H9 (cell line): Measurements from ENCODE around the gene ZFP36. TPM values are rescaled to one million over a fixed set of nuclear protein-coding genes. Genes with fewer than 3 reads are reported as not detected.

Source experiments
- DNase-seq: peaks from one replicate; pipeline ENCODE4 v3.0.0-alpha.2; 2017
- H2AFZ ChIP-seq: one replicate; pipeline ENCODE4 v1.6.1; 2013; ENCODE audit warnings: mild to moderate bottlenecking, low read length, control low read depth, moderate library complexity
- H2AK5ac ChIP-seq: 2 replicates; pipeline ENCODE4 v1.6.1; 2013; ENCODE audit warnings: low read length, control low read depth, mixed read lengths; ENCODE audit not compliant: insufficient read length
- H2BK120ac ChIP-seq: one replicate; pipeline ENCODE4 v1.6.1; 2013; ENCODE audit warnings: low read depth, mild to moderate bottlenecking, low read length, control low read depth, inconsistent platforms; ENCODE audit not compliant: poor library complexity, severe bottlenecking
- H2BK12ac ChIP-seq: 2 replicates; pipeline ENCODE4 v1.6.1; 2013; ENCODE audit warnings: low read length, control low read depth, mixed read lengths, low read depth; ENCODE audit not compliant: insufficient read length
- H2BK15ac ChIP-seq: 2 replicates; pipeline ENCODE4 v1.6.1; 2013; ENCODE audit warnings: low read depth, low read length, control low read depth
- H2BK20ac ChIP-seq: one replicate; pipeline ENCODE4 v1.6.1; 2013; ENCODE audit warnings: low read depth, mild to moderate bottlenecking, low read length, control low read depth, inconsistent platforms; ENCODE audit not compliant: poor library complexity, severe bottlenecking
- H2BK5ac ChIP-seq: 2 replicates; pipeline ENCODE4 v1.6.1; 2013; ENCODE audit warnings: low read length, control low read depth, mixed read lengths; ENCODE audit not compliant: insufficient read length
- H3K14ac ChIP-seq: 2 replicates; pipeline ENCODE4 v1.6.1; 2013; ENCODE audit warnings: low read length, control low read depth; ENCODE audit not compliant: insufficient read depth
- H3K18ac ChIP-seq: 2 replicates; pipeline ENCODE4 v1.6.1; 2013; ENCODE audit warnings: low read depth, mild to moderate bottlenecking, mixed read lengths, low read length, control low read depth; ENCODE audit not compliant: insufficient read length
- H3K23ac ChIP-seq: 2 replicates; pipeline ENCODE4 v1.6.1; 2013; ENCODE audit warnings: low read length, control low read depth, mixed read lengths, low read depth; ENCODE audit not compliant: insufficient read length
- H3K23me2 ChIP-seq: 2 replicates; pipeline ENCODE4 v1.6.1; 2013; ENCODE audit warnings: low read depth, mild to moderate bottlenecking, mixed read lengths, low read length, control low read depth; ENCODE audit not compliant: insufficient read length, poor library complexity, severe bottlenecking
- H3K27ac ChIP-seq: 2 replicates; pipeline ENCODE4 v1.5.1; 2013; ENCODE audit warnings: low read length, control low read depth, mixed read lengths, low read depth; ENCODE audit not compliant: insufficient read length
- H3K27me3 ChIP-seq: 2 replicates; pipeline ENCODE4 v1.6.1; 2013; ENCODE audit warnings: low read length, control low read depth, inconsistent platforms; ENCODE audit not compliant: insufficient read depth
- H3K4ac ChIP-seq: 2 replicates; pipeline ENCODE4 v1.6.1; 2013; ENCODE audit warnings: low read depth, mild to moderate bottlenecking, control low read depth, inconsistent platforms, low read length, moderate library complexity
- H3K4me1 ChIP-seq: 2 replicates; pipeline ENCODE4 v1.6.1; 2013; ENCODE audit warnings: low read length, control low read depth, inconsistent platforms; ENCODE audit not compliant: insufficient read depth
- H3K4me2 ChIP-seq: 2 replicates; pipeline ENCODE4 v1.6.1; 2013; ENCODE audit warnings: low read length, control low read depth, mixed read lengths; ENCODE audit not compliant: insufficient read length, insufficient read depth
- H3K56ac ChIP-seq: 2 replicates; pipeline ENCODE4 v1.6.1; 2013; ENCODE audit warnings: low read depth, mild to moderate bottlenecking, mixed read lengths, low read length, control low read depth; ENCODE audit not compliant: insufficient read length
- H3K79me1 ChIP-seq: 2 replicates; pipeline ENCODE4 v1.6.1; 2013; ENCODE audit warnings: low read depth, mild to moderate bottlenecking, moderate library complexity, low read length, control low read depth, inconsistent platforms; ENCODE audit not compliant: insufficient read depth, poor library complexity, severe bottlenecking
- H3K79me2 ChIP-seq: 2 replicates; pipeline ENCODE4 v1.6.1; 2013; ENCODE audit warnings: low read length, control low read depth, inconsistent platforms; ENCODE audit not compliant: insufficient read depth
- H3K9ac ChIP-seq: 2 replicates; pipeline ENCODE4 v1.6.1; 2013; ENCODE audit warnings: low read length, control low read depth, mixed read lengths; ENCODE audit not compliant: insufficient read length; ENCODE audit errors: extremely low read depth
- H3K9me3 ChIP-seq: one replicate; pipeline ENCODE4 v1.6.1; 2013; ENCODE audit warnings: low read depth, low read length, inconsistent platforms; ENCODE audit not compliant: control insufficient read depth
- H3T11ph ChIP-seq: one replicate; pipeline ENCODE4 v1.6.1; 2013; ENCODE audit warnings: mild to moderate bottlenecking, low read length, control low read depth, inconsistent platforms
- H4K20me1 ChIP-seq: one replicate; pipeline ENCODE4 v1.6.1; 2013; ENCODE audit not compliant: control insufficient read depth, insufficient read length, insufficient read depth
- H4K5ac ChIP-seq: 2 replicates; pipeline ENCODE4 v1.6.1; 2013; ENCODE audit warnings: low read depth, mild to moderate bottlenecking, mixed read lengths, low read length, control low read depth; ENCODE audit not compliant: insufficient read length
- H4K8ac ChIP-seq: replicated peaks from 2 replicates; pipeline ENCODE4 v1.6.1; 2013; ENCODE audit warnings: low read length, control low read depth, mixed read lengths, low read depth; ENCODE audit not compliant: insufficient read length
- H4K91ac ChIP-seq: 2 replicates; pipeline ENCODE4 v1.6.1; 2013; ENCODE audit warnings: low read depth, mild to moderate bottlenecking, moderate library complexity, mixed read lengths, low read length, control low read depth; ENCODE audit not compliant: insufficient read length
- H3K27ac Mint-ChIP-seq, 3 experiments: 2 replicates in 2 of 3; 3 replicates in 1 of 3; pipeline ENCODE4 v1.8.0; 2020 to 2021; ENCODE audit warnings: mixed read lengths in 3 of 3, mild to moderate bottlenecking in 1 of 3, moderate library complexity in 1 of 3
- H3K27me3 Mint-ChIP-seq: 2 replicates; pipeline ENCODE4 v1.8.0; 2021; ENCODE audit warnings: low read depth, mild to moderate bottlenecking, moderate library complexity, mixed read lengths
- H3K36me3 Mint-ChIP-seq, 3 experiments: 2 replicates in 2 of 3; 3 replicates in 1 of 3; pipeline ENCODE4 v1.8.0; 2020 to 2021; ENCODE audit warnings: low read depth in 3 of 3, mixed read lengths in 3 of 3; ENCODE audit not compliant: insufficient read depth in 1 of 3
- H3K4me1 Mint-ChIP-seq, 2 experiments: 2 replicates each; pipeline ENCODE4 v1.8.0; 2020; ENCODE audit warnings: mixed read lengths in 2 of 2
- H3K4me3 Mint-ChIP-seq, 2 experiments: 2 replicates in 1 of 2; 3 replicates in 1 of 2; pipeline ENCODE4 v1.8.0; 2020 to 2021; ENCODE audit warnings: mild to moderate bottlenecking in 2 of 2, mixed read lengths in 2 of 2, moderate library complexity in 1 of 2
- H3K9me3 Mint-ChIP-seq, 2 experiments: 2 replicates in 1 of 2; 3 replicates in 1 of 2; pipeline ENCODE4 v1.8.0; 2020; ENCODE audit warnings: mild to moderate bottlenecking in 2 of 2, mixed read lengths in 2 of 2, moderate library complexity in 1 of 2
- CTCF ChIP-seq: fragments of 200-600 bp; sonication (generic); conservative IDR thresholded peaks from 3 replicates; pipeline ENCODE4 v1.8.0; 2021; ENCODE audit warnings: antibody characterized with exemption, mild to moderate bottlenecking
- WGBS: extraction: QIAGEN DNeasy Blood & Tissue Kit; methylation state at CpG from one replicate; pipeline ENCODE4 v1.1.7; 2013; ENCODE audit warnings: missing lambda C conversion rate, low lambda C conversion rate, mixed read lengths; ENCODE audit not compliant: insufficient read length; ENCODE audit errors: extremely low coverage; 5-methylcytosine and 5-hydroxymethylcytosine counted together
- total RNA-seq: library from RNA; stranded (reverse); gene quantifications from 2 replicates; pipeline ENCODE4 v1.2.1, GENCODE V29; 2021

ZFP36 gene
- total RNA-seq, 1 experiment from 2014 or later: 14.6 TPM

- Histone ChIP-seq H3K56ac (no peak overlapping the region), H3K4me1 (peaks cover 6% of the 10 kb centered on the region; the same call in 1 of the 2 replicates), H2BK120ac (peak overlapping the region; percentile 97), H3K4ac (no peak overlapping the region; the same call in 1 of the 2 replicates), H3K27ac (peak overlapping the region; percentile 42), H3K9ac (peak overlapping the region; percentile 80), H2AK5ac (no peak overlapping the region), H3K27me3 (no peaks in the 10 kb centered on the region), H3K79me1 (no peaks in the 10 kb centered on the region), H2BK15ac (peak overlapping the region; percentile 27; the same call in 1 of the 2 replicates), H3K18ac (peak overlapping the region; percentile 74), H3K4me2 (peak overlapping the region; percentile 60), H3K14ac (peak overlapping the region; percentile 94), H2BK12ac (peak overlapping the region; percentile 18), H2AFZ (no peak overlapping the region), H4K5ac (peak overlapping the region; percentile 43), H3K23me2 (peaks cover 21% of the 10 kb centered on the region), H4K8ac (no peak overlapping the region), H4K20me1 (no peaks in the 10 kb centered on the region), H3T11ph (no peak overlapping the region), H3K9me3 (no peaks in the 10 kb centered on the region), H4K91ac (peak overlapping the region; percentile 25), H2BK5ac (no peak overlapping the region), H2BK20ac (no peak overlapping the region), H3K79me2 (peaks cover 1% of the 10 kb centered on the region; the same call in 1 of the 2 replicates), H3K23ac (peak overlapping the region; percentile 1)
- H3K4me1 Mint-ChIP-seq: peaks cover 29 to 44% of the 10 kb centered on the region in 2 experiments
- peak overlapping the region; percentile 99 to 100 (median 100) for H3K27ac Mint-ChIP-seq
- no peaks in the 10 kb centered on the region; the same call in 1 of the 2 replicates for H3K27me3 Mint-ChIP-seq
- peak overlapping the region; percentile 87 to 95 for H3K4me3 Mint-ChIP-seq
- peak; percentile 91 for DNase-seq
- no peak for TF ChIP-seq CTCF
- H3K36me3 Mint-ChIP-seq: peaks cover 0 to 10% (median 6%) of the 10 kb centered on the region in 3 experiments; a peak in 6 of 7 replicates
- no peaks in the 10 kb centered on the region; a peak in 1 of 5 replicates for H3K9me3 Mint-ChIP-seq
- no CpG with 5 or more reads among the region's 59 CpGs for WGBS
Measured at GRCh38 chr19:39402346-39403300, 4.0 kb upstream of the ZFP36 start.
